Measurements from ENCODE around the gene MS4A15.
"Not testable (repeated sequence)": the region's sequence is repeated elsewhere in the genome, so short reads cannot be mapped to it uniquely, and the experiment has no call there.

Gene MS4A15, protein sequence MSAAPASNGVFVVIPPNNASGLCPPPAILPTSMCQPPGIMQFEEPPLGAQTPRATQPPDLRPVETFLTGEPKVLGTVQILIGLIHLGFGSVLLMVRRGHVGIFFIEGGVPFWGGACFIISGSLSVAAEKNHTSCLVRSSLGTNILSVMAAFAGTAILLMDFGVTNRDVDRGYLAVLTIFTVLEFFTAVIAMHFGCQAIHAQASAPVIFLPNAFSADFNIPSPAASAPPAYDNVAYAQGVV

DNA sequence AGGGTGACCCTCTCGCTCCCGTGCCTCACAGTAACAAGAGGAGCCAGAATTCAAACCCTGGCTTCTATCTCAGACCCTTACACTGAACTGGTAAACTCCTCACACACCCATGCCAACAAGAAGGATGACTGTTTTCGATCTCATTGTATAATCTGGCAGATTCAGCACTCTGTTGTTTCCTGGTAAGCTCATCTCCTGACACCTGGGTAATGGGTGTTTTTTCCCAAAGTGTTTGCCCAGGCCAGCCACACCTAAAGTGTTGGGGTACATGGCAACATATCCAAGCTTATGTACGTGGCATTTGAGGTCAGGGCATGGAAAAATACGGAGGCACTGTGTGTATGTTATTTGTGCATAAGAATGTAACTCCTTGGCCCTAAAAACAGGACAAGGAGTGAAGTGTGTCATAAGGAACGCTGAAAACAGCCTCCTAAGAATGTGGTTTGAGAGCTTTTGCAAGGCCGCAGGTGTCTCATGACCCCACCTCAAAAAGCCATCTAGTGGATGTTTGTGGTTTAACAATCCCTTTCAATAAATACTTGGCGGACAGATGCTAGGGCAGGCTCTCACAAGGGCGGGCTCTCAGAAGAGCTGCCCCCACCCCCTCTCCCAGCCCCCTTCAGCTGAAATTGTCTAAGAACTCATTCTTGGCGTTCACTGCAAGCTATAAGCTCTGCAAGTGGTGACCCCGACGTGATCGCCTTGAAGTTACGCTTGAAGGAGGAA is at the start of gene MS4A15:
Gene MS4A15 (plus strand): TSS at position 561 of the 726 bp plus-strand sequence. CDS start 6,867 bp downstream, outside the sequence.
- DNase-seq (ENCODE audit: low read depth in 2 of 2): no peak

- DNase-seq (ENCODE audit: low read depth in 2 of 2): no peak
Measured at GRCh38 chr11:60706931-60707330, 49.7 kb upstream of the MS4A15 start.

DNA sequence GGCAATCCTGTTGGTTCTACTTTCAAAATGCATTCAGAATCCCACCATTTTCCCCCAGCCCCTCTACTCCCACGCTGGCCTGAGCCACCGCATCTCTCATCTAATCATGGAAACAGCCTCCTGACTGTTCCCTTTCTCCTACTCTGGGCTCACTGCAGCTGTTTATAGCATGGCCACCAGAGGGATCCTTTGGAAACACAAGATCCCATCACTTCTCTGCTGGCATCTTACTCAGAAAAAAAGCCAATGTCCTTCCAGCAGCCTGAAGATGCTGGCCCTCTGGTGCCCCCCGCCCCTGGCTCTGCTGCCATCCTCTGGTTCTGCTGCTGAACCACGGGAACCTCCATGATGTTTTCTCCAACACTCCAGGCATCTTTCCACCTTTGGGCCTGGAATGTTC is 46.2 kb upstream of the MS4A15 start:
- DNase-seq (ENCODE audit: low read depth in 2 of 2): no peak

- no peak for DNase-seq (ENCODE audit: low read depth in 2 of 2)
Measured at GRCh38 chr11:60711276-60711675, 45.4 kb upstream of the MS4A15 start.

- not testable (repeated sequence) for DNase-seq (ENCODE audit: low read depth in 2 of 2)
Measured at GRCh38 chr11:60713423-60713822, 43.2 kb upstream of the MS4A15 start.

- no peak for DNase-seq (ENCODE audit: low read depth in 2 of 2)
Measured at GRCh38 chr11:60717956-60718355, 38.7 kb upstream of the MS4A15 start.

DNA sequence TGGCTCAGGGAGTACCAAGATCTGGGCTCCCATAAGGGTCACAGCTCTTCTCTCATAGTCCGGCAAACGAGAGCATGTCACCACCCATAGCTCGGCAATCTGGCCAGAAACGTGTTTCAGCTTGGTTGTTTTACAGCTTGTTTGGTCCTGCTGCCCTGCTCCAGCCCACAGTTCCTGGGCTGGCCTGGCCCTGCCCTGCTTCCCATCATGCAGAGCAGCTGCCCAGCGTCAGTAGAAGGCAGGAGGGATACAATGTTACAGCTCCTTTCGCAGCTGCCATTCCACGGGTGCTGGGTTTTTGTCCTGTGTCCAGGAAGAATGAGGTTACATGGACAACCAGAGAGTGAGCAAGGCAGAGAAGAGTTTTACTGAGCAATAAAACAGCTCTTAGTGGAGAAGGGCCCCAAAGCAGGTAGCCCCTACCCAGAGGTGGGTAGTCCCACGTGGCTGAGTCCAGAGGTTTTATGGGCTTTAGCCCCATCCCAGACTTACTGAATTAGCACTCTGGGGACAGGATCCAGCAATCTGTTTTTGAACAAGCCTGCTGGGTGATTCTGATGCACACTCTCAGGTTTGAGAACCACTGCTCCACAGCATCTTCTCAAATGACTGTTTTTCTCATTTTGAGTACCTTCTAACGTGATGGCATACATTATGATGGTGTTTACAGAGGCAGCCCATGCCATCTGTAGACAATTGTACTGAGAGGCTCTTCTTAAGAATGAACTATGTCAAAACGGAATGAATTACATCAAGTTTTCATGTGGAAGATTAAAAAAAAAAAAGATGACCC is 37.9 kb upstream of the MS4A15 start:
- DNase-seq (ENCODE audit: low read depth in 2 of 2): no peak

DNA sequence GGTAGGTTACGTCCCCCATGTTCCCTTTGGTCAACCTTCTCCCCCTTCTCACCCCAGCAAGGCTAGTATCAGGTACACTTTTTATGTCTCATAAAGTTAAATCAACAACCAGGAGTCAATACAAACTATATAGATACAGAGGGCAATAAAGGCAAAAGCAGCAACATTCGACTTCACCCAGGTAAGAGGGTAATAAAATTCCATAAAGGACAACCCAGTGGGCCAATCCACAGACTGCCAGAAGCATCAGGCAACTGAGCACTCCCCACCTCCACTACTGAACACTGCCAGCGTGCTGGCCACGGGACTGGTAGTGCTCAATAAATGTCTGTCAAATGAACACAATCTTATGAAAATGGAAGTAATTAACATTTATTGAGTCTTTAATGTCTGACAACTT is 37.3 kb upstream of the MS4A15 start:
- DNase-seq (ENCODE audit: low read depth in 2 of 2): no peak

DNA sequence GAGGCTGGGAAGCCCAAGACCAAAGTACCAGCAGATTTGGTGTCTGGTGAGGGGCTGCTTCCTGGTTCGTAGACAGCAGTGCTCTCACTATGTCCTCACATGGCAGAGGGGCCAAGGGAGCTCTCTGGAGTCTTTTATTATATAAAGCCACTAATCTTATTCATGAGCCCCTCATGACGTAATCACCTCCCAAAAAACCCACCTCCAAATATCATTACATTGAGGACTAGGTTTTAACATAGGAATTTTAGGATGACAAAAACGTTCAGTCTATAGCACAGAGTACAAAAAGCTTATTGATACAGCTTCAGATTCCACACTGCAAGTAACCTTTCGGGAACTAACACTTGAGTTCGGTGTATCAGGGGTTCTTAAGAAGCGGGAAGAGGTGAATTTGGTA is 36.2 kb upstream of the MS4A15 start:
- DNase-seq (ENCODE audit: low read depth in 2 of 2): no peak

GRCh38 chr11:60724420-60724819 is 32.2 kb upstream of the MS4A15 start, which contains the start of gene MS4A18:
Gene MS4A18 (plus strand): TSS chr11:60724720.
- no peak for DNase-seq (ENCODE audit: low read depth in 2 of 2)

DNA sequence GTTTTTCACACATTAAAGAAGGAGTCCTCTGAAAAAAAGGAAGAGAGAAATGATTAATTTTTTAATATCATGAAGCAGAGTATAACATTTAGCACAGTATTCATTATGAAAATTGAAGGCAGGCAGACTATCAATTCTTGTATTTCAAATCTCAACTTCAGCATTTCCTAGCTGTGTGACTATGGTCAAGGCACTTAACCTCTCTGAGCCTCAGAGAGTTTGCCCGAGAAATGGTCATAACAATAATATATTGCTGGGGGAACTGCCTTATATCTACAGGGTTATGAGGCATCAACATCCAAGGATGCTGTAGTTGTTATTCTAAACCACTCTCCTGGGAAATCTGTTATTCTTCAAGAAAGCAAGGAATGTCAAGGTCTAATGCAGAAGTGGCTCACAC is 31.1 kb upstream of the MS4A15 start:
- no peak for DNase-seq (ENCODE audit: low read depth in 2 of 2)

DNA sequence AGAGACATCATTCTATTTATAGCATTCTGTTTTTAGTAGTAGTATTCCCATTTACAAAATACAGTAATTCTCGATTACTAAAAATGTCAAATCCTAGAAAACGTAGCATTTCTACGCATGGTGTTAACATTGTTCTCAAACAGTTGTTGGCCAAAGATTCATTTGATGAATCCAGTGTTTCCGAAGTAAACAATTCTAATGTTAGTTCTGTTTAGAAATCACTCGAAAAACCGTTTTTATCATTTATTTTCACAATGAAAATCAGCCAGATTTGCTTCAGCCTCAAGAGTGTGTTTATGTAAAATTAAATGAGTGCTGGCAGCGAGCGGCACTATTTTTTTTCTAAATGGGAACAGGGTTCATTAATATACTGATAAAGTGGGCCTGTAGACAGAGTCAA is 25.1 kb upstream of the MS4A15 start:
- DNase-seq (ENCODE audit: low read depth in 2 of 2): no peak

- DNase-seq (ENCODE audit: low read depth in 2 of 2): no peak
Measured at GRCh38 chr11:60734279-60734678, 22.4 kb upstream of the MS4A15 start.

- DNase-seq (ENCODE audit: low read depth in 2 of 2): no peak
Measured at GRCh38 chr11:60739114-60739513, 17.6 kb upstream of the MS4A15 start.

DNA sequence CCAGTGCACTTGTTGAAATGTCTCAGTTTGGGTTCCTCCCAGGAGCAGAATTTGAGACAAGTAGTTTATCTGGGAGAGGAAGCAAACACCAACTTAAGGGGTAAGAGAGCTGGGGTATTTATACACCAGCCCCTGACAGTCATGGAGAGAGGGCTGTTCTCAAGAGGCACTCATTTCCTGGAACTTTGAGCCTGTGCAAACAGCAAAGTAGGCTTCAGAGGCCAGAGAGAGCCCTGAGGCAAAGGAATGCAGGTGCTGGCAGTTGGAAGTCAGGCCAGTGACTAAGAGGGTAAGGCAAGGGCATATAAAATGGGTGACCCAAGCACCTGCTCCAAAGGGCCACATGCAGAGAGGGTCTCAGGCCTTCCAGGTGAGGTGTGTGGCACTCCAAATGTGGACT is 16.1 kb upstream of the MS4A15 start:
- DNase-seq (ENCODE audit: low read depth in 2 of 2): no peak

DNA sequence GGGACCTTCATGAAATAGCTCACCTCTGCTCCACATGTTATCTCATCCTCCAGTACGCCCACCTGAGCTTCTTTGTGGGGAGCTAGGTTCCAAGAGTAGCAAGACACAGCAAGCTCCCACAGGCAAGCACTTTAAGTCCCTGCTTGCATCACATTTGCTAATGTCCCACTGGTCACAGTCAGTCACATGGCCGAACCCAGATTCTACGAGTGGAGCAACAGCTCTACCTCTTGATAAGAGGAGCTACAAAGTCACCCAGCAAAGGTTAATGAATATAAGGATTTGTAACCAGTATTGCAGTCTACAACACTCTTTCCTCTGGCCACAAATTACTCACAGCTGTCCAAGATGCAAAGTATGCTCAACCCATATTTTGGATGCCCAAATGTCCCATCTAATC is 15.2 kb upstream of the MS4A15 start:
- no peak for DNase-seq (ENCODE audit: low read depth in 2 of 2)

GRCh38 chr11:60743058-60743457 is 13.6 kb upstream of the MS4A15 start:
- no peak for DNase-seq (ENCODE audit: low read depth in 2 of 2)

GRCh38 chr11:60744114-60744513 is 12.6 kb upstream of the MS4A15 start:
- DNase-seq (ENCODE audit: low read depth in 2 of 2): no peak

DNA sequence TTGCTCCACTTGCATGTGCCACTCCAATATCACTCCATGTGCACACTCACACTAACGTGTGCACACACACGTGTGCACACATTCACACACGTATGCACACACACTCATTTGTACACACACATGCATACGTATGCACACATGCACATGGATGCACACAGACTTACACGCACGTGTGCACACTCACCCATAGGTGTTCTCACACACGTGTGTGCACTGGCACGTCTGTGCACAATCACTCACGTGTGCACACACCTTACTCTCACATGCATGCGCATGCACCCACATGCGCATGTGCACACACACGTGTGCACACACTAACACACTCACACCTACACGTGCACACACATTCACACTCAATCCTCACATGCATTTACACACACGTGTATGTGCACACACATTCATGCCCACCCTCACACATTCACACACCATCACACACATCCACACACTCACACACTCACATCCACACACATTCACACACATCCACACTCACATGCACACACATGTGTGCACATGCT is 9.3 kb upstream of the MS4A15 start:
- no peak for DNase-seq (ENCODE audit: low read depth in 2 of 2)

GRCh38 chr11:60748225-60748624 is 8.4 kb upstream of the MS4A15 start:
- no peak for DNase-seq (ENCODE audit: low read depth in 2 of 2)

GRCh38 chr11:60748821-60749220 is 7.8 kb upstream of the MS4A15 start:
- no peak for DNase-seq (ENCODE audit: low read depth in 2 of 2)

DNA sequence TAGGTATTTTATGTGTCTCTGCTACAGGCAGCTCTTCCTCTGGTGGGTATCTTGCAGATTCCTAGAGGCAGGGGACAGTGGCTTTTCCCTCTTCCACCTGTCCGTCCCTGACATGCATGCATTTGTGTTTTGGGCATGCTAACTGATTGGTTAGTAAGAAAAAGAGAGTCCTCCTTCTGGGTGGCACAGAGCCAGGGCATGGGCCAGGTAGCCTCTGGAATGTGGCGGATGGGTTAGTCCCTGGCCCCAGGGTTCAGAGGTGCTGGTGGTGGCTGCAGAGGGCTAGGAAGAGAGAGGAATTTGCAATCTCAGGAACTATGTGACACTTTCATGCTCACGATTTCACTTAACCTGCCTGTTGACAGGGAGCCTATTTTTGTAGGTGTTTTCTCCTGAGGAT is 5.8 kb upstream of the MS4A15 start:
- DNase-seq (ENCODE audit: low read depth in 2 of 2): no peak

Measured in fibroblast of skin of left biceps (primary cell).